Testis (tissue), 3 donors: ENCODE data around the gene NPEPL1. TPM values are rescaled to one million over a fixed set of nuclear protein-coding genes. Genes with fewer than 3 reads are reported as not detected.

ENCODE experiments used
- DNase-seq: peaks from one replicate; pipeline ENCODE4 v3.0.0-alpha.2; 2019
- H3K27ac ChIP-seq, 2 donors: fragments of 200-600 bp; sonication (generic); one replicate each; pipeline ENCODE4 v1.5.1; 2019
- H3K27me3 ChIP-seq: fragments of 200-600 bp; sonication (generic); one replicate; pipeline ENCODE4 v1.5.1; 2019
- H3K36me3 ChIP-seq: fragments of 200-600 bp; sonication (generic); one replicate; pipeline ENCODE4 v1.5.1; 2017; ENCODE audit warnings: low read depth; ENCODE audit errors: missing control alignments
- H3K4me1 ChIP-seq: fragments of 200-600 bp; sonication (generic); one replicate; pipeline ENCODE4 v1.5.1; 2019
- H3K4me3 ChIP-seq, 2 donors: fragments of 200-600 bp; sonication (generic); one replicate each; pipeline ENCODE4 v1.5.1; 2017 to 2019
- H3K9me3 ChIP-seq: fragments of 200-600 bp; sonication (generic); one replicate; pipeline ENCODE4 v1.5.1; 2017
- POLR2A ChIP-seq: fragments of 450-650 bp; IDR thresholded peaks from one replicate; pipeline ENCODE4 v1.6.1; 2017; ENCODE audit warnings: antibody characterized with exemption, mild to moderate bottlenecking, moderate library complexity
- WGBS, 2 donors: methylation state at CpG; one replicate each; pipeline ENCODE4 v1.1.5; 2018; 5-methylcytosine and 5-hydroxymethylcytosine counted together
- intact Hi-C: fragments of 100-400 bp; cut with DNase I; formaldehyde crosslinking; loops from one replicate; pipeline ENCODE4 v1.15.1; 2023; ENCODE audit warnings: low total_unique reads
- polyA plus RNA-seq: library from polyadenylated mRNA; stranded (reverse); fragments of 350-450 nt; fragmentation: Illumina TruSeq; extraction: RNeasy Lipid Tissue Mini Kit (QIAGEN cat#74804); gene quantifications from one replicate; pipeline ENCODE4 v1.2.3, GENCODE V29; 2014; ENCODE audit warnings: low read depth, low replicate concordance; ENCODE audit not compliant: insufficient read depth
- total RNA-seq, 2 donors: library from RNA; depleted of rRNA; stranded (reverse); fragments of >200 nt; gene quantifications; one replicate each; pipeline ENCODE4 v1.2.3, GENCODE V29; 2016
- TF ChIP-seq, protein P1 (sequence below), 3 experiments: fragments of 450-650 bp in 2 of 3; fragments of 200-600 bp in 1 of 3; sonication (generic) in 1 of 3; IDR thresholded peaks; one replicate each; pipeline ENCODE4 v1.5.1; 2016 to 2019; ENCODE audit warnings: antibody characterized with exemption in 3 of 3, mild to moderate bottlenecking in 2 of 3, moderate library complexity in 1 of 3

Gene NPEPL1
- total and polyA plus RNA-seq, 3 donors from 2014 or later, result 47.6 to 79.9 (median 56.3) TPM

- intact Hi-C loops, result no loop called here
- no peaks in the 10 kb centered on the region for H3K9me3 ChIP-seq
- WGBS, 2 donors, result 63 to 82% methylated on average over 19 of the region's 19 CpGs
Observed at GRCh38 chr20:58676161-58676560, 16.4 kb upstream of the NPEPL1 start.

GRCh38 chr20:58677079-58677604, 15.5 kb upstream of the NPEPL1 start:
- TF ChIP-seq, protein P1, sequence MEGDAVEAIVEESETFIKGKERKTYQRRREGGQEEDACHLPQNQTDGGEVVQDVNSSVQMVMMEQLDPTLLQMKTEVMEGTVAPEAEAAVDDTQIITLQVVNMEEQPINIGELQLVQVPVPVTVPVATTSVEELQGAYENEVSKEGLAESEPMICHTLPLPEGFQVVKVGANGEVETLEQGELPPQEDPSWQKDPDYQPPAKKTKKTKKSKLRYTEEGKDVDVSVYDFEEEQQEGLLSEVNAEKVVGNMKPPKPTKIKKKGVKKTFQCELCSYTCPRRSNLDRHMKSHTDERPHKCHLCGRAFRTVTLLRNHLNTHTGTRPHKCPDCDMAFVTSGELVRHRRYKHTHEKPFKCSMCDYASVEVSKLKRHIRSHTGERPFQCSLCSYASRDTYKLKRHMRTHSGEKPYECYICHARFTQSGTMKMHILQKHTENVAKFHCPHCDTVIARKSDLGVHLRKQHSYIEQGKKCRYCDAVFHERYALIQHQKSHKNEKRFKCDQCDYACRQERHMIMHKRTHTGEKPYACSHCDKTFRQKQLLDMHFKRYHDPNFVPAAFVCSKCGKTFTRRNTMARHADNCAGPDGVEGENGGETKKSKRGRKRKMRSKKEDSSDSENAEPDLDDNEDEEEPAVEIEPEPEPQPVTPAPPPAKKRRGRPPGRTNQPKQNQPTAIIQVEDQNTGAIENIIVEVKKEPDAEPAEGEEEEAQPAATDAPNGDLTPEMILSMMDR (IDR thresholded peaks at IDR 0.05), result no peak
- no peak for TF ChIP-seq POLR2A
- Histone ChIP-seq H3K27ac (no peak overlapping the region), H3K4me1 (no peaks in the 10 kb centered on the region), H3K27me3 (no peaks in the 10 kb centered on the region), H3K36me3 (no peaks in the 10 kb centered on the region), H3K9me3 (no peaks in the 10 kb centered on the region), H3K4me3 (no peak overlapping the region)
- no peak for DNase-seq
- intact Hi-C loops, result no loop called here
- WGBS, 2 donors, result 83 to 93% methylated on average over 5 of the region's 5 CpGs

More at GRCh38 chr20:58676161-58676560, 16.4 kb upstream of the NPEPL1 start:
- H3K27me3 ChIP-seq, result no peaks in the 10 kb centered on the region
- no peak overlapping the region for H3K27ac ChIP-seq
- H3K36me3 ChIP-seq, result no peaks in the 10 kb centered on the region
- H3K4me1 ChIP-seq, result no peaks in the 10 kb centered on the region
- TF ChIP-seq, protein P1 (IDR thresholded peaks at IDR 0.05), result no peak
- TF ChIP-seq POLR2A, result no peak
- DNase-seq, result no peak
- no peak overlapping the region for H3K4me3 ChIP-seq

GRCh38 chr20:58677808-58678207, 14.8 kb upstream of the NPEPL1 start:
- no peaks in the 10 kb centered on the region for H3K36me3 ChIP-seq
- no peaks in the 10 kb centered on the region for H3K27me3 ChIP-seq
- no peaks in the 10 kb centered on the region for H3K4me1 ChIP-seq
- H3K9me3 ChIP-seq, result no peaks in the 10 kb centered on the region
- 93 to 96% methylated on average over 5 of the region's 5 CpGs for WGBS, 2 donors
- no peak for TF ChIP-seq POLR2A
- TF ChIP-seq, protein P1 (IDR thresholded peaks at IDR 0.05), result no peak
- intact Hi-C loops, result no loop called here
- DNase-seq, result no peak
- no peak overlapping the region for H3K27ac ChIP-seq
- H3K4me3 ChIP-seq, result no peak overlapping the region

- 81 to 82% methylated on average over 8 of the region's 8 CpGs for WGBS, 2 donors
- no peaks in the 10 kb centered on the region for H3K27me3 ChIP-seq
- no peaks in the 10 kb centered on the region for H3K36me3 ChIP-seq
- no peak overlapping the region for H3K27ac ChIP-seq
- H3K9me3 ChIP-seq, result no peaks in the 10 kb centered on the region
- TF ChIP-seq, protein P1 (IDR thresholded peaks at IDR 0.05), result no peak
- no peak for TF ChIP-seq POLR2A
- no peak overlapping the region for H3K4me3 ChIP-seq
- no peaks in the 10 kb centered on the region for H3K4me1 ChIP-seq
- DNase-seq, result no peak
- intact Hi-C loops, result no loop called here
Observed at GRCh38 chr20:58678806-58679205, 13.8 kb upstream of the NPEPL1 start.
